ENCODE results near the gene CCIN. TPM values are rescaled to one million over a fixed set of nuclear protein-coding genes. Genes with fewer than 3 reads are reported as not detected.

Gene CCIN
- total RNA-seq, 1 donor from 2014 or later = 0.06 TPM

- no peak overlapping the region for H3K4me3 ChIP-seq (ENCODE audit: low read depth, low read length)
- no peak for DNase-seq (ENCODE audit: low read depth)
- TF ChIP-seq, protein P1, sequence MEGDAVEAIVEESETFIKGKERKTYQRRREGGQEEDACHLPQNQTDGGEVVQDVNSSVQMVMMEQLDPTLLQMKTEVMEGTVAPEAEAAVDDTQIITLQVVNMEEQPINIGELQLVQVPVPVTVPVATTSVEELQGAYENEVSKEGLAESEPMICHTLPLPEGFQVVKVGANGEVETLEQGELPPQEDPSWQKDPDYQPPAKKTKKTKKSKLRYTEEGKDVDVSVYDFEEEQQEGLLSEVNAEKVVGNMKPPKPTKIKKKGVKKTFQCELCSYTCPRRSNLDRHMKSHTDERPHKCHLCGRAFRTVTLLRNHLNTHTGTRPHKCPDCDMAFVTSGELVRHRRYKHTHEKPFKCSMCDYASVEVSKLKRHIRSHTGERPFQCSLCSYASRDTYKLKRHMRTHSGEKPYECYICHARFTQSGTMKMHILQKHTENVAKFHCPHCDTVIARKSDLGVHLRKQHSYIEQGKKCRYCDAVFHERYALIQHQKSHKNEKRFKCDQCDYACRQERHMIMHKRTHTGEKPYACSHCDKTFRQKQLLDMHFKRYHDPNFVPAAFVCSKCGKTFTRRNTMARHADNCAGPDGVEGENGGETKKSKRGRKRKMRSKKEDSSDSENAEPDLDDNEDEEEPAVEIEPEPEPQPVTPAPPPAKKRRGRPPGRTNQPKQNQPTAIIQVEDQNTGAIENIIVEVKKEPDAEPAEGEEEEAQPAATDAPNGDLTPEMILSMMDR (conservative IDR thresholded peaks at IDR 0.05; ENCODE audit: low read depth, low read length) = no peak
Observed at GRCh38 chr9:36213387-36213786, 44.2 kb downstream of the CCIN start.

- TF ChIP-seq, protein P1 (conservative IDR thresholded peaks at IDR 0.05; ENCODE audit: low read depth, low read length) = no peak
- no peak for DNase-seq (ENCODE audit: low read depth)
- H3K4me3 ChIP-seq (ENCODE audit: low read depth, low read length) = no peak overlapping the region
Observed at GRCh38 chr9:36213989-36214388, 44.8 kb downstream of the CCIN start.

- no peak overlapping the region for H3K4me3 ChIP-seq (ENCODE audit: low read depth, low read length)
- TF ChIP-seq, protein P1 (conservative IDR thresholded peaks at IDR 0.05; ENCODE audit: low read depth, low read length) = no peak
- DNase-seq (ENCODE audit: low read depth) = no peak
Observed at GRCh38 chr9:36214571-36214970, 45.4 kb downstream of the CCIN start.

DNA sequence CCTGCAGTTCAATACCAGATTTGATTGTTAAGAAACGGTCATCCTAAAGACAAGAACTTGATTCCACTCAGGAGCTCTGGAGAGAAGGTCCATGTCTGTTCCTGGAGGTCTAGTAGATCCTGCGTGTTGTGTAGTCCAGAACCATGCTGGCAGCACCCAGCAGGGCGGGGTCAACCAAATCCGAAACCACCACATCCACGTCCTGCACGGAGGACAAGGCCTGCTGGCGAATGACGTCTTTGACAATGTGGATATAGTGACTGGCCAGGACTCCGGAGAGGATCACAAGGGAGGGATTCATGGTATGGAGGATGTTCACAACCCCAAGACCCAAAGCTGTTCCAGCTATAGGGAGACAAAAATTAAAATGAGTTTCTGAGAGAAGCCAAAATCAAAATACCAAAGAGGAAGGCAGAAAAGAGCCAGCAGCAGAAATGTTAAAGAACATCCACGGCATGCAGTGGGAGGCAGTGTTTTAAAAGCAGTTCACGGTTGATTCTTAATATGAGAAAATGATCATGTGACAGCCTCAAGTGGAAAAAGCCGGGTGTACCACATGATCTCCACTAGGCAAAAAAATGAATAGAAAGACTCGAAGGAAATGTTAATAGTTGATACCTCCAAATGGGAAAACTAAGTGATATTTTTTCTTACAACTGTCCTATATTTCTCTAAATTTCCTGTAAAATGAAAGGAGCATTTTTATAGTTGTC is 48.2 kb downstream of the CCIN start:
- H3K4me3 ChIP-seq (ENCODE audit: low read depth, low read length) = no peak overlapping the region
- TF ChIP-seq, protein P1 (conservative IDR thresholded peaks at IDR 0.05; ENCODE audit: low read depth, low read length) = no peak
- DNase-seq (ENCODE audit: low read depth) = no peak

- no peak overlapping the region for H3K4me3 ChIP-seq (ENCODE audit: low read depth, low read length)
- DNase-seq (ENCODE audit: low read depth) = no peak
- TF ChIP-seq, protein P1 (conservative IDR thresholded peaks at IDR 0.05; ENCODE audit: low read depth, low read length) = no peak
Observed at GRCh38 chr9:36218011-36218410, 48.8 kb downstream of the CCIN start.

DNA sequence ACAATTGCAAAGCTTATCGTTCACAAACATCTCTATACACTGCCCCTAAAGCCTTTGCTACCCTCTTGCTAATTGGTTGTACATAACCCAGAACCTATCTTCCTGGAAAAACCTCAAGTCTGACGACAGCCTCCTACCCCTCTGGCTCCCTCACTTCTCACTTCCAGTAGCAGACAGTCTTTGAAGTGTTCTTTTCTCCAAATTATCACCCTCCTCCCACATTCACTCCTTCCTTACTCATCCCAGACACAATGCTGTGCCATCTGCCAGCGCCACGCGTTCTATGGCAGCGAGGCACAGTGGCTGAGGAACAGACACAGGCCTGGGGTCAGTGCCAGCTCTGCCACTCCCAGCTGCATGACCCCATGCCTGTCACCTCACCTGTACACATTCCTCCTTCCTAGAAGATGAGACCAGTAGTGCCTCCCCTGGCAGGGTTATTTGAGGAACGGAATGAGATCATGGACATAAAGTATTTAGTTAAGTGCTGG is 49.3 kb downstream of the CCIN start:
- H3K4me3 ChIP-seq (ENCODE audit: low read depth, low read length) = no peak overlapping the region
- DNase-seq (ENCODE audit: low read depth) = no peak
- TF ChIP-seq, protein P1 (conservative IDR thresholded peaks at IDR 0.05; ENCODE audit: low read depth, low read length) = no peak

Other genes with a start within 250 kb of the CCIN start
- not detected in 2 replicates for gene OR2S2, start 211.2 kb upstream of the CCIN start, total RNA-seq
- 5.7 and 6.6 TPM in 2 replicates for gene RECK, start 132.5 kb upstream of the CCIN start, total RNA-seq
- gene GLIPR2, start 32.7 kb upstream of the CCIN start, total RNA-seq = 23.6 and 42.7 TPM in 2 replicates
- 423 and 461 TPM in 2 replicates for gene CLTA, start 21.5 kb downstream of the CCIN start, total RNA-seq
- gene GNE, start 89.1 kb downstream of the CCIN start, total RNA-seq = 23.4 and 23.9 TPM in 2 replicates
- 13.0 and 15.8 TPM in 2 replicates for gene RNF38, start 230.9 kb downstream of the CCIN start, total RNA-seq